ENCODE measurements around the gene NDUFB3. TPM values are rescaled to one million over a fixed set of nuclear protein-coding genes. Genes with fewer than 3 reads are reported as not detected.

The NDUFB3 gene
- total and polyA plus RNA-seq, 2 experiments from 2014 or later: 111 to 441 TPM

GRCh38 chr2:201107624-201108023 lies 35.8 kb downstream of the NDUFB3 start:
- Histone ChIP-seq H3K4me3 (no peak overlapping the region), H3K4me1 (ENCODE audit: low read depth) (no peaks in the 10 kb centered on the region), H3K27ac (no peak overlapping the region), H3K9me3 (ENCODE audit: low read depth) (no peaks in the 10 kb centered on the region), H3K27me3 (no peaks in the 10 kb centered on the region), H3K36me3 (no peaks in the 10 kb centered on the region)
- TF ChIP-seq CTCF (IDR thresholded peaks at IDR 0.05; ENCODE audit: low read depth, low read length): no peak
- DNase-seq (ENCODE audit: low read depth in 1 of 2, low spot score in 1 of 2): no peak

- Histone ChIP-seq H3K27ac (no peak overlapping the region), H3K4me1 (ENCODE audit: low read depth) (no peaks in the 10 kb centered on the region), H3K36me3 (no peaks in the 10 kb centered on the region), H3K27me3 (no peaks in the 10 kb centered on the region), H3K4me3 (no peak overlapping the region), H3K9me3 (ENCODE audit: low read depth) (no peaks in the 10 kb centered on the region)
- no peak for DNase-seq (ENCODE audit: low read depth in 1 of 2, low spot score in 1 of 2)
- TF ChIP-seq CTCF (IDR thresholded peaks at IDR 0.05; ENCODE audit: low read depth, low read length): no peak
Measured at GRCh38 chr2:201108341-201108740, 36.5 kb downstream of the NDUFB3 start.

- no peaks in the 10 kb centered on the region for H3K4me1 ChIP-seq (ENCODE audit: low read depth)
- H3K36me3 ChIP-seq: no peaks in the 10 kb centered on the region
- no peaks in the 10 kb centered on the region for H3K27me3 ChIP-seq
- H3K4me3 ChIP-seq: no peak overlapping the region
- no peak for TF ChIP-seq CTCF (IDR thresholded peaks at IDR 0.05; ENCODE audit: low read depth, low read length)
- H3K9me3 ChIP-seq (ENCODE audit: low read depth): no peaks in the 10 kb centered on the region
- no peak for DNase-seq (ENCODE audit: low read depth in 1 of 2, low spot score in 1 of 2)
- H3K27ac ChIP-seq: no peak overlapping the region
Measured at GRCh38 chr2:201109186-201109585, 37.4 kb downstream of the NDUFB3 start.

- Histone ChIP-seq H3K4me3 (no peak overlapping the region), H3K27ac (no peak overlapping the region), H3K27me3 (no peaks in the 10 kb centered on the region), H3K36me3 (no peaks in the 10 kb centered on the region), H3K9me3 (ENCODE audit: low read depth) (no peaks in the 10 kb centered on the region), H3K4me1 (ENCODE audit: low read depth) (no peaks in the 10 kb centered on the region)
- DNase-seq (ENCODE audit: low read depth in 1 of 2, low spot score in 1 of 2): no peak
- no peak for TF ChIP-seq CTCF (IDR thresholded peaks at IDR 0.05; ENCODE audit: low read depth, low read length)
Measured at GRCh38 chr2:201110615-201111014, 38.8 kb downstream of the NDUFB3 start.

- no peak for TF ChIP-seq CTCF (IDR thresholded peaks at IDR 0.05; ENCODE audit: low read depth, low read length)
- Histone ChIP-seq H3K27me3 (no peaks in the 10 kb centered on the region), H3K36me3 (no peaks in the 10 kb centered on the region), H3K4me3 (no peak overlapping the region), H3K27ac (no peak overlapping the region), H3K4me1 (ENCODE audit: low read depth) (no peaks in the 10 kb centered on the region), H3K9me3 (ENCODE audit: low read depth) (no peaks in the 10 kb centered on the region)
- DNase-seq (ENCODE audit: low read depth in 1 of 2, low spot score in 1 of 2): no peak
Measured at GRCh38 chr2:201111096-201111495, 39.3 kb downstream of the NDUFB3 start.

- no peak overlapping the region for H3K4me3 ChIP-seq
- no peaks in the 10 kb centered on the region for H3K36me3 ChIP-seq
- H3K27me3 ChIP-seq: no peaks in the 10 kb centered on the region
- no peak for TF ChIP-seq CTCF (IDR thresholded peaks at IDR 0.05; ENCODE audit: low read depth, low read length)
- H3K9me3 ChIP-seq (ENCODE audit: low read depth): no peaks in the 10 kb centered on the region
- DNase-seq (ENCODE audit: low read depth in 1 of 2, low spot score in 1 of 2): no peak
- no peak overlapping the region for H3K27ac ChIP-seq
- H3K4me1 ChIP-seq (ENCODE audit: low read depth): no peaks in the 10 kb centered on the region
Measured at GRCh38 chr2:201114350-201114749, 42.5 kb downstream of the NDUFB3 start.

Measured in cardiac muscle cell (in vitro differentiated cells and primary cell).